GM19035 (cell line): Measurements from ENCODE around the gene ATXN1.

Experiments
- ATAC-seq: cut with Tn5 transposase; IDR thresholded peaks from one replicate; pipeline ENCODE4 v1.9.1; 2021; ENCODE audit not compliant: unreplicated experiment

ATXN1 gene

DNA sequence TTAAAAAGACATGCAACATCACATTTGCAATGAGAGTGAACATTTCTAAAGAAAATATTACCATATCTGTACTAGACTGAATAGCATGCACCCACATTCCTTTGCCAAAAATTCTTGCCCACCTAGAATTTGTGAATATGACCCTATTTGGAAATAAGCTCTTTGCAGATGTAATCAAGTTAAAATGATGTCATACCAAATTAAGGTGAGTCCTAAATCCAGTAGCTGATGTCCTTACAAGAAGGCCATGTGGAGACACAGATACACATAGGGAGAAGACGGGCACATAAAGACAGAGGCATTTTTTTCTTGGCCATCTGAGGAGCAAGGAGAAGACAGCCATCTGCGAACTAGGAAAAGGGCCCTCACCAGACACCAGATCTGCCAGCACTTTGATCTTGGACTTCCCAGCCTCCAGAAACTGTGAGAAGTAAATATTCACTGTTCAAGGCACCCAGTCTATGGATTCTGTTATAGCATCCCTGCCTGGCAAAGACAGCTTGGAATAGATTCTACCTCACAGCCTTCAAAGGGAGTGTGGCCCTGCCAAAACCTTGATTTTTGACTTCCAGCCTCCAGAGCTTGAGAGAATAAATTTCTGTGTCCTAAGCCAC is 22.8 kb upstream of the ATXN1 start:
- ATAC-seq, result no peak

DNA sequence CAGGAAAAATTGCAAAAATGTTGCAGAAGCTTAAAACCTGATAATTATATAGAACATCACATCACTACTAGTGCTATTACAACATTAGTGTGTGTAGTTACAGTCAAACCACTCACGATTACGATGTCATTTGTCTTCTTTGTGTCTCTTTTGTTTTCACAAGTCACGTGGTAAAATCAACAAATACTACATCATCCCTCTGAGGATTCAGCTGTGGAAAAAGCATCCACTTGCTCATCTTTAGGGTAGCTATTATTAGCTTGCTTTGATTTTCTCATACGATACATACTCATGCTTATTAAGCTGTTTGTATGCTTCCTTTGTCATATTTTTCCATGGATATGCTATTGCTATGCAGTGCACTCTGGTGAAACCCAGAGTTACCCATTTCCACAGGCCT is 22.2 kb upstream of the ATXN1 start:
- ATAC-seq, result no peak

DNA sequence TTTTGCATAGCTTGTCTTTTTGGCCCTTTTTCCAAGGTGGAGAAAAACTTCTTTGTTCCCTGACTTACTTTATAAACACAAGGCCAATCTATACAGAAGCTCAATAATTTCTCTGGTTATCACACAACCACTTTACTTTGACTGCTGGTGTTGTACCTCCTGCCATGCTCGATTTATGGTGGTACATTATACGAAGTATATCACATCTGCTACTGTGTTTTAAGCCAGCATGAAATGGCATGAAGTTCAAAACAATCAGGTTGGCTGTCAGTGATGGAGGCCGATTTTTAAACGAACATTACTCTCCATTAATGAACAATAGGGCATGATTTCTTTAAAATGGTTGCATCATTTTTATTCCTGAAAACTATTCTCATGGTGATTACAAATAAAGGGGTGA is 21.0 kb upstream of the ATXN1 start:
- ATAC-seq, result no peak

DNA sequence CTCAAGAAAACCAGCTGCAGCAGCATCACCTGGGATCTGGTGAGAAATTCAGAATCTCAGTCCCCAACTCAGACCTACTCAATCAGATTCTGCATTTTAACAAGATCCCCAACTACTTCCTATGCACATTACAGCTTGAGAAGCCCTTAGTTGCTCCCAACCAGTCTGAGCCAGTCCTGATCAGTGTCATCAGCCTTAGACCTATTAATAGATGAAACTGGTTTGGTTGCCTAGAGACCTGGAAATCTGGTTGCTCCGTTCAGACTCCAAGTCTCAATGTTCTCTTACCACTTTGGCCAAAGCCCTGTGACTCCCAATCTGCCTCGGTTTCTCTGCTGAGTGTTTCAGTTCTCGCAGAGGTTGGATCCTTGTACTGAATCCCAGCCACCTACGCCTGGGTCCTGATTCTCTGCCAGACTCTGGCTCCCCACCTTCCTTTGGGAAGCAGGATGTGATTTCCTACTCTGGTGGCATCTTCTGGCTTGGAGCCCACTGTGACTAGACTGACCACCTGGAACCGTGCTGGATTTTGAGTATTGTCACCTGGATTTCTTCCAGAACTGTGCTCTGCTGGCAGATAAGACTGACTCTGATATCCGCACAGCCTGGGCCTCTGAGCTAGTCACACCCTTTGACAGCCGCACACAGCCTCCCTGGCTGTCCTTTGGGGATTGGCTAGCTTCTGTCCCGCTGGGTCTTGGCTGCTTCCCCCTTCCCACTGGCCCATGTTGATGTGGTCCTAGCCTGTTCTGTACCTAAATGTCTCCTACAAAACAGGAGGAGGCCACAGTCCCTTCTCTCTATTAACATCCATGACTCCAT is 20.3 kb upstream of the ATXN1 start:
- no peak for ATAC-seq

DNA sequence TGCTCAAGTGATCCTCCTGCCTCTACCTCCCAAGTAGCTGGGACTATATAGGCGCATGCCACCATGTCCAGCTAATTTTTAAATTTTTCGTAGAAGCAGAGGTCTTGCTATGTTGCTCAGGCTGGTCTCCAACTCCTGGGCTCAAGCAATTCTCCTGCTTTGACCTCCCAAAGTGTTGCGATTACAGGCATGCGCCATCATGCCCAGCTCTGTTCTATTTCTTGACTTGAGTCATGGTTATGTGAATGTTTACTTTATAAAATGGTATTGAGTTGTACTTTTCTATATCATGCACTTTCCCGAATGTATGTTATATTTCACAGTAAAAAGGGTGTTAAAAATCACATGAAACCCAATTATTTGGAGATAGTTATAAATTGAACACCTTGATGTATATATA is 17.3 kb upstream of the ATXN1 start:
- no peak for ATAC-seq

DNA sequence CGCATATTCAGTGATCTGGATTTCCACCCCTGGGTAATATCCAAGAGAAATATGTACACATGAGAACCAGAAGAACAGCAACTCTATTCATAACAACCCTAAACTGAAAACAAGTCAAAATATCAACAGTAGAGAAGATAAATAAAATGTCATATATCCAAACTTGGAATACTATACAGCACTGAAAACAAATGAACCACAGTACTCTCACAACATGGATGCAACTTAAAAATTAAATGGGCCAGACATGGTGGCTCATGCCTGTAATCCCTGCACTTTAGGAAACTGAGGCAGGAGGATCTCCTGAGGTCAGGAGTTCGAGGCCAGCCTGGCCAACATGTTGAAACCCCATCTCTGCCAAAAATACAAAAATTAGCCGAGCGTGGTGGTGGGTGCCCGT is 16.5 kb upstream of the ATXN1 start:
- ATAC-seq, result no peak

DNA sequence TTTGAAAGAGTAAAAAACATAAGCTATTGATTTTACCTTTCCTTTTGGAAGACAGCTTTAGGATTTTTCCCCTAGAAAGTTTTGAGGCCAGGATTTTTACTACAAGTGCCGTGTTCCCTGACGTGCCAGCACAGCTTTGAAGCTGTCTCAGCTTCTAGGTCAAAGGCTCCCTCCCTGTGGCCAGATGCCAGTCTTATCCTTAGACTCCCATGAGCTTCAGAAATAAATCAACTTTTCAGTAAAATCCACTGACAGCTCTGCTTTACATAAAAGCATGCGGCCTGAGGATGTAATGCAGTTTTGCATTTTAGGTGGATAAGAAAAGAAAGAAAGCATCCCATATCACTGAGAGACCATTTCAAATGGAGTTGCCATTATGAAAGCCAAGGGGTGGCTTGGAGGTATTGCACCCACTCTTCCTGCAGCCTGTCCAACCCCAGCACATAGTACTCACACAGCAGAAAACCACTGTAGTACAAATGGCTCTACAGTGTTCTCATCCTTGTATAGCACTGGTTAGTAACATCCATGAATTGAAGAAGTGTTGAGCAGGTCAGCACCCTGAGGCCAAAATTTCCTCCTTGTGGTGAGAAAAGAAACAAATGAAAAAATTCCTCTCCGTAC is 15.2 kb upstream of the ATXN1 start:
- no peak for ATAC-seq

DNA sequence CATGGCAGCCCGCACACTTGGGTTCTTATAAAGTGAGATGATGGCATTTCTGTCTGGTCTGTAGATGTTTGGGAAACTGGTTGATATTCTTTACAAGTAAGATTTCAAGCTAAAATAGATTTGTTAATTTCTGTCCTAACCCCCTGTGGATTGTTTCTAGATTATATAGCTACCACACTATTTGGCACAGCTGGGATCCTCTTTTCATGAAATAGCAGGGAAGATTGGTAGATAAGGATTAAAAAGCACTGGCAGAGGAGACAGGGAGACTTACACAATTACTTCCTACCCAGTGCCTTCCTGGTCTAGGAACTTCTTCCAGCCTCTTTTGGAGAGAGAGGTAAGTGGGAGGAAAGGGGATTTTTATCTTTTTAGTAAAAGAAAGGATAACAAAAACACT is 13.2 kb upstream of the ATXN1 start:
- ATAC-seq, result no peak

DNA sequence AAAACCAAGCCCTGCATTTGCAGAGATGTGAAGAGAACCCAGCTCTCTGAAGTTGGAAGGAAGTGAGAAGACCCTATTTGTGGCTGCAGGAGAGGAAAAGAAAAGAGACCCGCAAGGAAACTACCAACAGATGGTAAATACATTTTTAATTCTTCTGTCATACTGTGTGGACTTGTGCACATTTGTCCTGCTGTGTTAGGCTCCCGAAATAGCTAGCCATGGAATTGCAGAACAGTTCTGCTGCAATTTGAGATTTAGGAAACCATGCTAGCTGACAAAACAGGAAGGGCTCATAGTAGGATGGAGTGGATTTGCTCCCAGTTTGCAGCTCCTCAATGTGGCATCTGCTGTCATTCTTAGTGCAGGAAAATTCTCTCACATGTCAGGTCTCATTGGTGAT is 12.1 kb upstream of the ATXN1 start:
- no peak for ATAC-seq

DNA sequence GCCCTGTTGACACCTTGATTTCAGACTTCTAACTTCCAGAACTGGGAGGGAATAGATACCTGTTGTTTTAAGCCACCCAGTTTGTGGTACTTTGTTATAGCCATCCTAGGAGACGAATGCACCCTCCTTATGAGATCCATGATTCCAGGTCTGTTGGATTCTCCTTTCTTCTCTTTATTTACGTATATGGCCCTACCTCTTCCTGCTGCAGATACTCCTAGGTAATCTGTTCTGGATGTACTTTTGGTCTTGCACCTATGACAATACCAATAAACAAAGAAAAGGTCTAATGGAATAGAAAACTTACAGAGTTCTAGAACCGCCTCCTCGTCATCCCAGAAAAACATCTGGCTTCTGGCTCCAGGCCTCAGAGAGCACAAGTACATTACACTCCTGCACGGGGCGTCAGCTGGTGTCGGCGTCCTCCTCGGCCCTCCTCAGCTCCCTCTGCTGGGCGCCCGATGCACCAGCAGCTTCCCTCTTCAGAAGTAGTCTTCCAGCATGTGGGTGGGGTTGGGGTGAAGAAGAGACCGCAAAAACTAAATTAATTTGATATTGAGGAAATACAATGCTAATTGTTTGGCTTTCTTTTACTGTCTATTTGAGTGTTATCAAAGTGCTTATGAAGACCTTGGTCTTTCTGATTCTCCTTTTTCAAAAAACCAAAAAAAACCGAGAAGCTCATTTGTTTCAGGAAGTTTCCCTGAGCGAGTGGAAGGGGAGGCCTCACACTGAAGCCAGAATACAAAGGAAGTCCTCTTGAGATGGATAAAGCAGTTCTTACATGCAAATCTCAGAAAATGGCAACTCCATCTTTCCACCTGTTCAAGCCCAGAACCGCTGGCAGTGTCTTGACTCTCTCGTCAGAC is 9.7 kb upstream of the ATXN1 start:
- peak; percentile 82 for ATAC-seq

DNA sequence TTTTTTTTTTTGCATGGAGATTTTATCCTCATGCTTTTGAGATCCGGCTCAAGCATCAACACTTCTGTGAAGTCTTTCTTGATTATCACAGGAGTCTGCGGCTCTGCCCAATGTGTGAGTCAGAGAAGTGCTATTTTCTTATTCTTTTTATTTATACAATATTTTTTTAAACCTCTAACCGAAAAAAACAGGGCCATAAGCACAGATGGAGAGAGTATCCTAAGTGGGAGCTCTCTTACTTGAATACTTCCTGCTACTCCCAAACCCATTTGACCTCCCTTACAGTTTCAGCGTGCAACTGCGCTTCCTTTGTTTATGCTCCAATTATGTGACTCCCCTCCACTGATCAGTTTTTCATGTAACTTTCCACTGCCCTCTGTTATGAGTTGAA is 8.7 kb upstream of the ATXN1 start:
- no peak for ATAC-seq

DNA sequence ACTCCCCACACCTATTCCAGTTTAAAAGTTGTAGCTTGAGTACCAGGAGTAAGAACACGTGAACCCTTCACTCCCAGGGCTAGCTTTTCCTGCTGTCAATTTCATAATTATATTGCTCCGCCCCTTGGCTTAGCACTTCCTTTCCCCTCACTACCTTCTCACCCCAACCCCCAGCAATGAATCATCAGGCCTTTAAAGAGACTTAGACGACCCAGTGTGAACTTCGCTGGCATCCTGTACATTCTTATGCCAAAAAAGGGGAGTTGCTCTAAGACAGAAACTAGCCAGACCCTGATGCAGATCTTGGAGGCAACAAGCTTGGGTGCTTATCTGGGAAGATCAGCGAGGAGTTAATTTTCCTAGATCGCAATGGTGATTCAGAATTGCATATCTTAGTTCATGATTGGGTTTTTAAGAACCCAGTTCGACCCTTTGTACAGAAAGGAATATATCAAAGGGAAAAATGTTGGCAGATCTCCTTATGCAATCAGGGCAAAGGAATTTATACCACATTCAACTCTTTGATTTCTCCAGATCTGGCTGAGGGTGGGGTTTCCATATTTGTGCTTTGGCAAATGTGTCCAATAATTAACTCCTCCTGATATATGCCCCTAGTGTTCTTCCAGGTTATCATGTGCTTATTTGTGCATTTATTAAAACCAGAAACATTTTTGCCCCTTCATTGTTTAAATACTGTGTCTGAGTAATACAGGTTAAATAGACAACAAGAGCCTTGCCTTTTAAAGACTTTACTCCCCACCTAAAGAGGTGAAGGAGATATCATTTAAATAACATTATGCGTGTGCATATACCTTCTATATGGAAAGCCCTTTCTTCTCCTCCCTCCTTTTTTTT is 8.1 kb upstream of the ATXN1 start:
- ATAC-seq, result no peak

DNA sequence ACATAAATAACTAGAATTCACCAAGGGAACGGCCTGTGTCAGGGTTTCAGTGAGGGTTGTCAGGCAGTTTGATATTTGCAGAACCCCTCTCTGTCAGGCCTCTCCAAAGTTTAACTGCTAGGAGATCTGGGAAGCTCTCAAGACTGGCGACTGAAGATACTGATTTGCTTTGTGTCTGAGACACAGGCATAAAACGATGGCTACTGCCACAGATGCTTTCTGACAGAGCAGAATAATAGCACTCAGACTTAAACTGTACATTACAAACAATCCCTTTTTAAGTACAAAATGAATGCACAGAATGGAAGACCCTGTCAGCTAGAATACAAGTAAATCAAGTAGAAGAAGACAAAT is 7.2 kb upstream of the ATXN1 start:
- ATAC-seq, result no peak

DNA sequence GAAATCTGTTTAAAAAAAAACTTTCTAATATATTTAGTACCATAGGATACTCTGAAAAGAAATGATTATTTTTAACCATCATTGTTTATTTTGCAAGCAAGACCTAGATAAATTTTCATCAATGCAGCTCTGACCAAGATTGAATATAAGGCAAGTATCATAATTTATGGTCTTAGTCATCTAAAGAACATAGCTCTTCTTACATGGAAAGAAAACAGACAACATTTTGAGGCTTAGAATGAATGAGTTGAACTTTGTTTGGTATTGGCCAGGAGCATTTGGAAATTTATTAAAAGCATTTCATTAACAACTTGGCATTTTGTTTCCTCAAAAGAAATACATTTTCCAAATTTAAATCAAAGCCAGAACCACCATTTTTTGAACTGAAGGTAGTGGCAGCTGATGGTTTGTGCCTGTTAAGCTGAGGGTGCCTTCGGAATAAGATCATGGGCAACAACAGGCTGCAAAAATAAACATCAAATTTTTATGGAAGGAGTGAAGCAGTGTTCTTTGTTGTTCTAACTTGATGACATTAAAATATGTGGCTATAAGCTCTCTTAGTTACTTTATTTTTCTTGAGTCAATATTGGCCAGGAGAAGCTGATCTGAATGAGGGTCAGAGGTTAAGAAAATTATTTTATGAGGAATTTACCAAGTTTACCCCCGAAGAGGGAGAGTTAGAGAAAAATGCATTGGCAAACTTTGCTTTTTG is 6.7 kb upstream of the ATXN1 start:
- ATAC-seq, result no peak

DNA sequence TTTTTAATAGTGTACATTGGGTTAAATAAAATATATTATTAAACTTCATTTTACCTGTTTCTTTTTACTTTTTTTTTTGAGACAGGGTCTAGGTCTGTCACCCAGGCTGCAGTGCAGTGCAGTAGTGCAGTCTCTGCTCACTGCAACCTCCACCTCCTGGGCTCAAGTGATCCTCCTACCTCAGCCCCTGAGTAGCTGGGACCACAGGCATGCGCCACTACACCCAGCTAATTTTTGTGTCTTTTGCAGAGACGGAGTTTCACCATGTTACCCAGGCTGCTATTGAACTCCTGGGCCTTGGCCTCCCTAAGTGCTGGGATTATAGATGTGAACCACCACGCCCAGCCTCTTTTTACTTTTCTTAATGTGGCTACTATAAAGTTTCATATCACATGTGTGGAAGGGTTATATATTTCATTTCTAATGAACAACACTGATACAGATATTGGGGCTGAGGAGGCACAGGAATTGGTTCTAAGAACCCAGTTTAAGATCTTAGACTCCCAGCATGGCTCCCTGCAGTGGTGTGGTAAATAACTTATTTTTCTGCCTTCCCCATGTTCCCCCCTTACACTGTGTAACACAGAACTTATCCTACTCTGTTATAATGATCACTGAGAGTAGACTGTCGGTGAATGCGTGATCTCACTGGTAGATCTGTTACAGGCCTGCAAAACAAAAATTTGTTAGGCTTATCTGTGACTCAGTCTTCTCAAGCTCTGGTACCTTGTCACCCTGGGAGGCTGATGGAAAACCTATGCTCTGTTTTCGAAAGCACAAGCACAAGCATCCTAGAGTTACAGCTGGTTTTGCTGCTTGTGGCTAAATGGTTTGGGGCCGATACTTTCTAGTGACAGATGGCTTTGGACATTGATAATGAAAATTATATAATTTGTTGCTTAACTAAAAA is 5.8 kb upstream of the ATXN1 start:
- no peak for ATAC-seq

DNA sequence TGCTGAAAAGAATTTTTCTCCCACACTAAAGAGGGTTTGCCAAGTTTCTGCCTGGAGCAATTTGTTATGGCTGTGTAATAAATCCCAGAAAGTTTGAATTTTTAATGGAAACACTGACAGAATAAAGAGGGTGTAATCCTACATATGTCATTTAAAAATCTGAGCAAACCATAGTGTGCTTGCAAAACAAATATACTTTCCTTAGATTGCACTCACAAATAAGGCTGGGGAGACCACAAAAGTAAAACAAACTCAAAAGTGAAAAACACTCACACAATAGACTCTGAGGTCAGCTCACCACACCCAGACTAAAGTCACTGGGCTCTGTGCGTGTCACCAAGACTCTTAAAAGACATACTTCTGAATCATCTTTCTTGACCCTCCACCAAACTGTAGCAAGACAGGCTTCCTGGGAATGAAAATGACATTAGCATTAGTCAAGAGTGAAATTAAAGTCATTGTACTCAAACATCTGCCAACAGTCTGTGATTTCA is 4.8 kb upstream of the ATXN1 start:
- ATAC-seq, result no peak

DNA sequence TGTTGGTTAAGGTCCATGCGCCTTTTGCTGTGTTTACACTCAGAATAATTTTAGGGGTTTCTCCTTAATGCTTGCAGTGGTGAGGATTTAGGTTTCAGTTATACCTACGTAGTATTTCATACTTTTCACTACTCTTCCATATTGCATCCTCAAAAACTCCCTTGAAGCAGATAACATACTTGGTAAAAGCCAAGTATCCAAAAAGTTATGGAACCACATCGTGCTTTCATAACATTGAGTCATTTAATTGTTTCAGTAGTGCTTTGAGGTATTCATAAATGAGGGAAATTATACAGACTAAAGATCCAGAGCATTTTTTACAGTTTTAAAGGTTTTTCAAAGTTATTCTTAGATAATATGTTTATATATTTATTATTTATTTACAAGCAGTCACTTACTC is 4.0 kb upstream of the ATXN1 start:
- ATAC-seq, result no peak

DNA sequence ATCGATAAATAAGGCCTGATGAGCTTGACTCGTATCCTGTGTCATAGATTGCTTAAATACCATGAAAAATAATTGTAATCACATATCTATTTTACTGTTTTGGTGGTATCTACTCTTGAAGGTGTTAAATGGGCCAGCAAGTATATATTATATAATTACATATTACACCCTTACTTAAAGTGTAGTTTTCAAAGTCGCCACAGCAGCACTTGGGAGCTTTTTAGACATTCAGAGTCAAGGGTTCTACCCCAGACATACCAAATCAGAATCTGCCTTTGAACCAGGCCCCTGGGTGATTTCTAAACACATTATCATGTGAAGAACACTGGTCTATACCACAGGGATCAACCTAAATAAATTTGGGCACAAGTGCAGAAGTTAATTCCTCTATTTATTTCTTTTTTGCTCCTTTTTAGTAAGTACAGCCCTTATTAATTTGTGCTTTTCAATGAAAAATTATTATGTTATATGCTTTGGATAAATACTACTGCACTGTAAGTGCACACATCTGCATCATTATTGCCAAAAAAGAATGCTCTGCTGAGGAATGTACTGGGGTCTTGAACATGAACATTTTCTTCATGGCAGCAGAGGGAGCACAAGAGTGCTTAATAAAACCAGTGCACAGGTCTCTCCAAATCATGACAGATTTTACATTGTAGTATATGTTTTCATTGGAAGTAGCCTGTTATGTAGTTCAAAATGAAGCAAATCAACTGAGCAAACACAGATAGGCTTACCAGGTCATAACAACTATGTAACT is 3.1 kb upstream of the ATXN1 start:
- no peak for ATAC-seq
